Measurements from ENCODE around the gene DCUN1D5. TPM values are rescaled to one million over a fixed set of nuclear protein-coding genes. Genes with fewer than 3 reads are reported as not detected.

Gene DCUN1D5
- 54.0 and 56.7 TPM in 2 replicates for total RNA-seq

DNA sequence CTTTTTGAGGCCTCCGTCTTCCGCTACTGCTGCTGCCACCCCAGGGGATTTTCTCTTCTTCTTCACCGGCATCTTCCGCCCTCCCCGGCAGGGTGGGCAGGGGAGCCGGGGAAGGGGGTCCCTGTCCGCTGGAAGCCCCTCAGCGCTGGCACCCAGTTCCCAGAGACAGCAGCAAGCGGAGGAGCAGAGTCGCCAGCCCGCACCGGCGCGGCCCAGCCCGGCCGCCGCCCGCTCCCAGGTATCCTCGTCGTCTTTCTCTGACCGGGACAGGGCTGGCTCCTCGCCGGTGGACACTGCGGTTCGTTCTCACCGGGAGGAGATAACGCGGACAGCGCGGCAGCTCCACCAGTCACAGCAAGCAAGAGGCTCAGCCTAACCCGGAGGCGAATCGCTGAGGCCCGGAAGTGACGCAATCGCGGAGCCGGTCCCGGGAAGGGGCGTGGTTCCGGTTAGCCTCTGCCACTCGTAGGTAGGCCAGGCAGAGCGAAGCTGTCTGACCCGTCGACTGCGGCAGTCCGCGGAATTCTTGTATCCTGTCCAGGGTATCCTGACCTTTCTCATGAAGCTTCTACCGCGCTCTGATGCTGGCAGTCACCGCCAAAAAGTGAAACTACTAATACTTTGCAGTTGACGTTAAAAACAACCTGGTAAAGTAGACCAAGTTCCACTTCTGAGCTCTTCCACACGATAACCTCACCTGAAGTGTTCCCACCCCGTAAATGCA is at the start of gene DCUN1D5:
Gene DCUN1D5 (minus strand): TSS at position 360 of the 724 bp plus-strand sequence. CDS start 288 bp downstream, at position 72.

DNA sequence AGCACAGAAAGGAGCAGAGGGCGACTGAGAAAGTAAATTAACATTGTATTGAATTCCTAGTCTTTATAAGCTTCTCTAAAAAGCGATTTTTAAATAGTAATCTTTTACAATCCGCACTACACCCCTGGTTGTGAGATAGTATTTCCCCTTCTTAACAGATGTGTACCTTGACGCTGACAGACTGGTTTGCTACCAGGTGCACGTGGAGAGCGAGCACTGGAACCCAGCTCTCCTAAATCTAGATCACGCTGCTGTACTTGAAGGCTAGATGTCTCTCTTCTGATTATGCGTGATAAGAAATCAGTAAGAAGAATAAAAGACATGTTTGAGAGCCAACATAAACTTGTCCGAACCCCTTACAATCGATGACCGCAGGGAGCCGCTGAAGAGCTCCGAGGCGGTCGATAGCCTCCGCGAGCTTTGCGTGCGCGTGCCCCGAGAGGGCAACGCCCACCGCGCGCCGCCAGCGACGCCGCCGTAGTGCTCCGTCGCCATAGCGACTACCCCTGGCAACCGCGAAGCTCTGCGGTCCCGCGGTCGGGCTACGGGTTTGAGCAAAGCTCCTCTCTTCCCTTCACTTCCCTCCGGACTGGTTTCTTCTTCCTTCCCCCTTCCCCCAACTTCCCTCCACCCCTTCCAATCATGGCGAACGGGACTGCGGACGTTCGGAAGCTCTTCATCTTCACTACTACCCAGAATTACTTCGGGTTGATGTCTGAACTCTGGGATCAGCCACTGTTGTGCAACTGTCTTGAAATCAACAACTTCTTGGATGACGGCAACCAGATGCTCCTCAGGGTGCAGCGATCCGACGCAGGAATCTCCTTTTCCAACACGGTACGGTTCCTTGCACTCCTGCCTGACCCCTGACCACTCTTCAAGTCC is 17.2 kb upstream of the DCUN1D5 start, which contains the start of gene DYNC2H1:
Gene DYNC2H1 (plus strand): TSS at position 494 of the 885 bp plus-strand sequence. CDS start 149 bp downstream, at position 643.

Other genes starting within 250 kb of the DCUN1D5 start
- 0.88 and 10.7 TPM in 2 replicates for gene MMP3, start 248.6 kb downstream of the DCUN1D5 start, total RNA-seq
- 0.18 and 1.2 TPM in 2 replicates for gene MMP12, start 217.2 kb downstream of the DCUN1D5 start, total RNA-seq
- under 0.01 TPM in 1 of 2 replicates, not detected in the other for gene MMP13, start 136.4 kb downstream of the DCUN1D5 start, total RNA-seq
- 40.7 and 55.8 TPM in 2 replicates for gene DYNC2H1, start 17.3 kb upstream of the DCUN1D5 start, total RNA-seq

Data from smooth muscle cell of the umbilical artery (primary cell).